CD4-positive, alpha-beta T cell treated with Interleukin-6 for 4 hours (primary cell): ENCODE measurements around the gene PRKN.

Source experiments
- DNase-seq: peaks from one replicate; pipeline ENCODE4 v3.0.0-alpha.2; 2020; ENCODE audit warnings: mixed read lengths

The PRKN gene

GRCh38 chr6:162528538-162528937, 199.0 kb downstream of the PRKN start:
- DNase-seq = no peak

GRCh38 chr6:162526960-162527359, 200.6 kb downstream of the PRKN start:
- no peak for DNase-seq

DNA sequence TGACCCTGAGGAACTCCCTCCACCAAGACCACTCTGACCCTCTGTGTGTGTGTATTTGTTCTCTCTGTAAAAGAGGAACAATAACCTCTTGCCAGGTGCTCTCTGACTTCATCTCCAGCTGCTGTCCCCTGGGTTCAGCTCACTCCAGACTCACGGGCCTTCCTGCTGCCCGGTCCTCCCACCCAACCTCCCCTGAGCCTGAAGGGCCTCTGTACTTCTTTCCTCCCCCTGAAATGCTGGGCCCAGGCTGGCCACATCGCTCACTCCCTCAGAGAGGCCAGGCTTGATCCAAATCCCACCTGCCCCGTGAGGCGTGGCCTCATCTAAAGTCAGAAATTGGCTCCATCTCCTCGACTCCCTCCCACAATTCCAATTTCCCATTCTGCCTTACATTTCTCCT, 202.4 kb downstream of the PRKN start:
- DNase-seq = no peak

DNA sequence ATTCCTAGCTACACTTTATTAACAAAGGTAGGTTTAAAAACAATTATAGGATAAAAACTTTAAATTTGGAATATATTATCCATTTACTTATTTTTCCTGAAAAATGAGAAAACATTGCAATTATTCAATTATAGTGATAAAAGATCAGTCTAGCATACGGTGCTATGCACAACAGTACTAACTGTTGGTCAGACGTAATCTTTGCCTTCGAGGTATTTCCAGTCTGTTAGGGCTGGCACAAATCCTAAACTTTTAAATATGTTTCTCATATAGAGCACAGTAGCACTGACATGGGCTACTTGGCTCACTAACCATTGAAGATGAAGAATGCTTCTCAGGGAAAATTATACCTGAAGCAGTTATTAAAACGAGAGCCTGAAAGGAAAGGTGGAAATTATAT, 214.8 kb downstream of the PRKN start:
- no peak for DNase-seq

GRCh38 chr6:162497389-162497788, 230.2 kb downstream of the PRKN start:
- no peak for DNase-seq

GRCh38 chr6:162493917-162494316, 233.6 kb downstream of the PRKN start:
- DNase-seq = no peak

DNA sequence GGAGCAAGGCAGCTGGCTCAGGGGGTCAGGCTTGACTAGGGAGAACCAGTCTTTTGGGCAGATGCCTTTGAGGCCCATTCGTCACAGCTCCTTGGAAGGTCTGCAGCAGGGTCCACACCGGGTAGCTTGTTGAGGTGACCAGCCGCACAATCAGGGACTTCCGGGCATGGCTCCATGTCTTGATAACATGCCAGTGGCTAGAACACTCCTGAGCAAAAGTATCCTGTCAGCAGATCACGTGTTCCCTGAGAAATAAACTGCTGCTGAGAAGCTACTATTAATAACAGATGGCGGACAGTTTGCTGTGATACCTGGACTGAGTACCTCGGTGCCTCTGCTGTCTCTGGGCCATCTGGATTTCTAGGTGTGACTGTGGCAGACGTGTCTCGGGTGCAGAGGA, 235.9 kb downstream of the PRKN start:
- DNase-seq = no peak

GRCh38 chr6:162489101-162489976, 238.2 kb downstream of the PRKN start:
- DNase-seq = no peak

DNA sequence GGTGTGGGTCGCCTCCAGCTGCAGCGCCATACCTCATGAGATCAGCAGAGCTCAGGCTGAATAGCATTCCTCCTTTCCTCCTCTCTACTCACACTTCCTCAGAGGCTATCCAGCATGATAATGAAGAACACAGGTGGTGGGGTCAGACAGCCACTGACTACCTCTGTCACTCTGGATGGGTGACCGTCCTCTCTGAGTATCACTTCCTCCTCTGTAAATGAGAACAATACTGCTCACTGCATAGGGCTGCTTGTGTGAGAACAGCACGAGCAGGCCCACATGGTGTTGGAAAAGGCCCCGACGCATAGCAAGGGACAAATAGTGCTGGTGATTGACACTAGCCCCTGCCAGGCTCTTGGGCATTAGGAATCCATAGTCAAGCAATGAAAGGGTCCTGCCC, 239.1 kb downstream of the PRKN start:
- no peak for DNase-seq

- DNase-seq = no peak
Measured at GRCh38 chr6:162485464-162485863, 242.1 kb downstream of the PRKN start.

DNA sequence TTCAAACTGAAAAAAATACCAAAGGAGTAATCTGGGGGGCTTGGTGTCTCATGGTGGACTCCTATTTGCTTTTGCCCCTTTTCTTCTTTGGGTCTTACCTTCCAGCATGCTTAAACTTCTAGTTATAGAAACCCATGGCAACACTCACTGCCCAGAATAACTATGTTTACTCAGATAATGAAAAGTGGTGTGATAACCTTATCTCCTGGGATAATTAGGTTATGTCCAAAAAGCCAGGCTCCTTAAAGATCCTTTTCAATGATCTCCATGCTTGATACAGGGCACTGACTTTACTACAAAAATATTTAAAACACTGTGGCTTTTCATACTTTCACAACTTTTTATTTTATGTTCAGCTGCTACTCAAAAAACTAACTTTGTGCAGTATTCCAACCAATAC, 245.6 kb downstream of the PRKN start:
- DNase-seq = no peak

GRCh38 chr6:162481320-162481719, 246.2 kb downstream of the PRKN start:
- no peak for DNase-seq

- DNase-seq = no peak
Measured at GRCh38 chr6:162478192-162478671, 249.3 kb downstream of the PRKN start.

GRCh38 chr6:162474722-162475121, 252.8 kb downstream of the PRKN start:
- no peak for DNase-seq

GRCh38 chr6:162471842-162472241, 255.7 kb downstream of the PRKN start:
- no peak for DNase-seq

- no peak for DNase-seq
Measured at GRCh38 chr6:162468326-162468725, 259.2 kb downstream of the PRKN start.

DNA sequence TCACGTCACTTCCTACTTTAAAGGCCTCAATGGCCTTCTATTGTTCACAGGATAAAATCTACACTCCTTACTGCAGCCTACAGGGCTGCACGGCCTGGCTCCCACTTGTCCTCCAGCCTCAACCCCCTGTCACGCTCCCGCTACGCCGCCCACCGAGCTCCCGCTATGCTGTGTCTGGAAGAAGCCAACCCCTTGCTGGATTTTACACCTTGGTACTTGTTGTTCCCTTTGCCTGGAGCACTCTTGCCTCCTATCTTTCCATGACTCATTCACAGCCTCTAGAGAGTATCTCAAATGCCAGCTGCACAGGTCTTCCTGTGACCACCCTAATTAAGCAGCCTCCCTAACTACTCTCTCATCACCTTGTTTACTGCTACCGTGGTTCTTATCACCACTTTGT, 259.9 kb downstream of the PRKN start:
- no peak for DNase-seq

GRCh38 chr6:162463576-162463975, 264.0 kb downstream of the PRKN start:
- DNase-seq = no peak

- no peak for DNase-seq
Measured at GRCh38 chr6:162459985-162460384, 267.6 kb downstream of the PRKN start.

DNA sequence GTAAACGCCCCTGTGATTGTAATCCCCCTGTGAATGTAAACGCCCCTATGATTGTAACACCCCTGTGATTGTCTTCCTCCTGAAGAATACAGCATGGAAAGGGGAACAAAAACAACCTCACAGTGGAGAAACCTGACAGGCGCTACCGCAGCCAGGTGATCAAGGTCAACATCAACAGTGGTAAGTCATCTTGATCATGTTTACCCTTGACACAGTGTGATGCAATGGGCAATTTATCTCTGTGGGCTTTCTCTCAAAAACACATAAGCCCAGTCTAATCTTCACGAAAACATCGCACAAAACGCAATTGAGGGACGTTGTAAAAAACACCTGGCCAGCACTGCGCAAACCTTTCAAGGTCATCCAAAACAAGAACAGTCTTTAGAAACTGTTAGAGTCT, 277.2 kb downstream of the PRKN start:
- no peak for DNase-seq

GRCh38 chr6:162448294-162448693, 279.3 kb downstream of the PRKN start:
- no peak for DNase-seq

GRCh38 chr6:162443101-162443500, 284.5 kb downstream of the PRKN start:
- DNase-seq = no peak

- DNase-seq = no peak
Measured at GRCh38 chr6:162442687-162443086, 284.9 kb downstream of the PRKN start.

- no peak for DNase-seq
Measured at GRCh38 chr6:162441991-162442390, 285.6 kb downstream of the PRKN start.

- no peak for DNase-seq
Measured at GRCh38 chr6:162438980-162439379, 288.6 kb downstream of the PRKN start.
